RWPE2 (cell line): ENCODE data around the gene MLIP.

Source experiments
- ATAC-seq: fragments of 200-7000 bp; cut with Tn5 transposase; 3 replicates; pipeline ENCODE4 v1.9.1; 2021; ENCODE audit warnings: low read depth
- DNase-seq: peaks from one replicate; pipeline ENCODE4 v3.0.0-alpha.2; 2020; ENCODE audit warnings: low spot score
- H3K27ac ChIP-seq: fragments of 450-650 bp; 2 replicates; pipeline ENCODE4 v1.5.1; 2017; ENCODE audit warnings: mild to moderate bottlenecking; ENCODE audit not compliant: poor library complexity, severe bottlenecking
- H3K27me3 ChIP-seq: fragments of 250-450 bp; sonication (Bioruptor Pico); 2 replicates; pipeline ENCODE4 v1.5.1; 2021; ENCODE audit warnings: mild to moderate bottlenecking, moderate library complexity; ENCODE audit not compliant: insufficient read depth, poor library complexity, severe bottlenecking
- H3K36me3 ChIP-seq: fragments of 250-450 bp; sonication (Bioruptor Pico); 2 replicates; pipeline ENCODE4 v1.5.1; 2020; ENCODE audit warnings: low read depth, mild to moderate bottlenecking, moderate library complexity
- H3K4me1 ChIP-seq: fragments of 250-450 bp; sonication (Bioruptor Pico); 2 replicates; pipeline ENCODE4 v1.5.1; 2021; ENCODE audit warnings: mild to moderate bottlenecking, moderate library complexity; ENCODE audit not compliant: insufficient read depth, poor library complexity, severe bottlenecking
- H3K4me3 ChIP-seq: fragments of 250-450 bp; sonication (Bioruptor Pico); 2 replicates; pipeline ENCODE4 v1.5.1; 2021; ENCODE audit warnings: mild to moderate bottlenecking, moderate library complexity; ENCODE audit not compliant: severe bottlenecking
- H3K9me3 ChIP-seq: fragments of 250-450 bp; sonication (Bioruptor Pico); 2 replicates; pipeline ENCODE4 v1.5.1; 2021; ENCODE audit warnings: mild to moderate bottlenecking, moderate library complexity; ENCODE audit not compliant: severe bottlenecking
- TF ChIP-seq, protein P1 (sequence below): fragments of 450-650 bp; IDR thresholded peaks from one replicate; pipeline ENCODE4 v1.5.1; 2017; ENCODE audit warnings: mild to moderate bottlenecking, moderate library complexity; ENCODE audit not compliant: poor library complexity, severe bottlenecking

MLIP gene

GRCh38 chr6:54107470-54108090 is 3.7 kb upstream of the MLIP start:
- no peak overlapping the region for H3K27ac ChIP-seq

DNA sequence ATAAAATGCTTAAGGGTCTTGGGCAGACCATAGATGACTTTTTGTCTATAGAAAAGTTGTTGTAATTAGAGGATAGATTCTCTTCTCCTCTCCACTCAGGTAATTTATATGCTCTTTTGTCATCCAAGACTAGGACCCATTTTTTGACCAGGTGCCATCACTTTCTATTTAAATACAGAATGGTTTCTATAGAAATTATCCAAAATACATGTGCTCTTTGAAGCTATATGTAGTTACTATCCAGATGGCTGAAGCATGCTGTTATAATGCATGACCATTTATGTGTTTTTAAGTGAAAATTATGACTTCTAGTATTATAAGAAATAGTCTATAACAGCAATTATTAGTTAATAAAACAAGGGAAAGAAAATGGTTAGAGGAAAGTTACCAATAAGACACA is 3.0 kb upstream of the MLIP start:
- Histone ChIP-seq H3K9me3 (no peaks in the 10 kb centered on the region), H3K27me3 (no peaks in the 10 kb centered on the region), H3K27ac (no peak overlapping the region), H3K4me1 (peaks cover 8% of the 10 kb centered on the region), H3K4me3 (no peak overlapping the region), H3K36me3 (no peaks in the 10 kb centered on the region)
- DNase-seq, result no peak
- no peak for ATAC-seq
- TF ChIP-seq, protein P1, sequence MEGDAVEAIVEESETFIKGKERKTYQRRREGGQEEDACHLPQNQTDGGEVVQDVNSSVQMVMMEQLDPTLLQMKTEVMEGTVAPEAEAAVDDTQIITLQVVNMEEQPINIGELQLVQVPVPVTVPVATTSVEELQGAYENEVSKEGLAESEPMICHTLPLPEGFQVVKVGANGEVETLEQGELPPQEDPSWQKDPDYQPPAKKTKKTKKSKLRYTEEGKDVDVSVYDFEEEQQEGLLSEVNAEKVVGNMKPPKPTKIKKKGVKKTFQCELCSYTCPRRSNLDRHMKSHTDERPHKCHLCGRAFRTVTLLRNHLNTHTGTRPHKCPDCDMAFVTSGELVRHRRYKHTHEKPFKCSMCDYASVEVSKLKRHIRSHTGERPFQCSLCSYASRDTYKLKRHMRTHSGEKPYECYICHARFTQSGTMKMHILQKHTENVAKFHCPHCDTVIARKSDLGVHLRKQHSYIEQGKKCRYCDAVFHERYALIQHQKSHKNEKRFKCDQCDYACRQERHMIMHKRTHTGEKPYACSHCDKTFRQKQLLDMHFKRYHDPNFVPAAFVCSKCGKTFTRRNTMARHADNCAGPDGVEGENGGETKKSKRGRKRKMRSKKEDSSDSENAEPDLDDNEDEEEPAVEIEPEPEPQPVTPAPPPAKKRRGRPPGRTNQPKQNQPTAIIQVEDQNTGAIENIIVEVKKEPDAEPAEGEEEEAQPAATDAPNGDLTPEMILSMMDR, result no peak

More at GRCh38 chr6:54107470-54108090, 3.7 kb upstream of the MLIP start:
- Histone ChIP-seq H3K9me3 (no peaks in the 10 kb centered on the region), H3K27me3 (no peaks in the 10 kb centered on the region), H3K4me1 (peaks cover 4% of the 10 kb centered on the region), H3K4me3 (no peak overlapping the region), H3K36me3 (no peaks in the 10 kb centered on the region)
- no peak for DNase-seq
- no peak for ATAC-seq
- TF ChIP-seq, protein P1, result no peak

DNA sequence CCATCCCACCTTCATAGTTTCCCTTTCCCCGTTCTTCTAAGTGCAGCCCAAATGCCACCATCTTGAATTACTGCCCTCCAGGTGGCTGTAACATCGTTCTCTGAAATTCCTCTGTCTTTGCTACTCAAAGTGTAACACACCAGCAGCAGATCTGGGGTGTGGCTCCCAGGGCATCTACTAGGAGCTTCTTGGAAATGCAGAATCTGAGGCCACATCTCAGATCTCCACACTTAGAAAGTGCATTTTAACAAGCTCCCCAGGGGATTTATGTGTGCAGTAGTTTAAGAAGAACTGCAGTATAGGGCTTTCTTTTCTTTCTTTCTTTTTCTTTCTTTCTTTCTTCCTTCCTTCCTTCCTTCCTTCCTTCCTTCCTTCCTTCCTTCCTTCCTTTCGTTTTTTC is 1.7 kb upstream of the MLIP start:
- H3K9me3 ChIP-seq, result no peaks in the 10 kb centered on the region
- TF ChIP-seq, protein P1, result no peak
- no peaks in the 10 kb centered on the region for H3K36me3 ChIP-seq
- ATAC-seq (no peak), DNase-seq (no peak)
- no peak overlapping the region for H3K27ac ChIP-seq
- no peaks in the 10 kb centered on the region for H3K27me3 ChIP-seq
- H3K4me1 ChIP-seq, result peaks cover 8% of the 10 kb centered on the region
- H3K4me3 ChIP-seq, result no peak overlapping the region

GRCh38 chr6:54112151-54112650 is 958 bp downstream of the MLIP start:
- no peaks in the 10 kb centered on the region for H3K36me3 ChIP-seq
- no peak overlapping the region for H3K4me3 ChIP-seq
- peak overlapping the region; percentile 36 for H3K27ac ChIP-seq
- TF ChIP-seq, protein P1, result no peak
- peaks cover 17% of the 10 kb centered on the region for H3K4me1 ChIP-seq
- ATAC-seq (peak; percentile 53), DNase-seq (no peak)
- H3K27me3 ChIP-seq, result no peaks in the 10 kb centered on the region
- H3K9me3 ChIP-seq, result no peaks in the 10 kb centered on the region

DNA sequence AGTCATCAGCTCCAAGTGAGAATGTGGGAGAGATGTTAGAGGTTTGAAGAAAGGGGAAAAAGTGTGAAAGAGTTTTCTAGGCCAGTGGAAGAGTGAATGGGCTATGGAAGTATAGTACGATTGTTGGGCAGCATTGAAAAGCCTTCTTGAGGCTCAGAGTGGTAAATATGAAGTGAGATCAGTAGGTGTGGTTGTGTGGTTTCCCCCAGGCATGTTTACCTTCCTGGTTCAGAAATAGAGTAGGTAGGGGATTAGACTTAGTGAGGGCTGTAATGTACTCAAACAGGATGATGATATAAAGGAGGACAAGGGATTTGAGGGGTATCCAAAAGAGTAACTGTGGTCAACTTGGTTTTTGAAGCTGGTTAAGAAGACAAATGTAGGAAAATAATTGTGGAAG is 3.7 kb downstream of the MLIP start:
- TF ChIP-seq, protein P1, result no peak
- Histone ChIP-seq H3K36me3 (no peaks in the 10 kb centered on the region), H3K27me3 (no peaks in the 10 kb centered on the region), H3K4me1 (peaks cover 17% of the 10 kb centered on the region), H3K27ac (no peak overlapping the region), H3K4me3 (no peak overlapping the region), H3K9me3 (no peaks in the 10 kb centered on the region)
- DNase-seq (no peak), ATAC-seq (no peak)
